A673 (cell line): Measurements from ENCODE around the gene TLE4. TPM values are rescaled to one million over a fixed set of nuclear protein-coding genes. Genes with fewer than 3 reads are reported as not detected.
A peak's percentile ranks its signal among the peaks of the same experiment; 100 is the strongest.

Experiments
- BruUV-seq: library from RNA; stranded (reverse); fragments of 400-500 nt; replicated peaks from 2 replicates; lab custom pipeline; 2021; lab: Mats Ljungman, UMichigan
- CTCF ChIA-PET: fragments of 300-600 bp; sonication (Branson Sonifier 250); formaldehyde crosslinking; loops from one replicate; lab custom pipeline; 2022; ENCODE audit warnings: antibody characterized with exemption; lab: Charles Lee
- POLR2A ChIA-PET: fragments of 300-600 bp; sonication (Branson Sonifier 250); formaldehyde crosslinking; loops from one replicate; lab custom pipeline; 2022; ENCODE audit warnings: antibody characterized with exemption; ENCODE audit not compliant: low non-redundant PET; lab: Charles Lee
- DNase-seq: peaks from one replicate; pipeline ENCODE4 v3.0.0-alpha.2; 2015; ENCODE audit warnings: low spot score
- H3K27ac ChIP-seq: fragments of 200-600 bp; sonication (generic); 2 replicates; pipeline ENCODE4 v1.5.1; 2016; ENCODE audit warnings: mixed run types, low read depth, mild to moderate bottlenecking, mixed read lengths, antibody characterized with exemption, low read length; ENCODE audit not compliant: poor library complexity, severe bottlenecking
- H3K27me3 ChIP-seq: fragments of 200-600 bp; sonication (generic); replicated peaks from 2 replicates; pipeline ENCODE4 v1.6.1; 2017; ENCODE audit warnings: mixed run types, low read depth, mild to moderate bottlenecking, mixed read lengths, antibody characterized with exemption, low read length; ENCODE audit not compliant: insufficient read depth, poor library complexity
- H3K36me3 ChIP-seq: fragments of 200-600 bp; sonication (generic); 2 replicates; pipeline ENCODE4 v1.6.1; 2016; ENCODE audit warnings: mixed run types, mild to moderate bottlenecking, mixed read lengths, antibody characterized with exemption, low read length; ENCODE audit not compliant: insufficient read depth, poor library complexity, severe bottlenecking
- H3K4me1 ChIP-seq: fragments of 200-600 bp; sonication (generic); 2 replicates; pipeline ENCODE4 v1.6.1; 2017; ENCODE audit warnings: mixed run types, mild to moderate bottlenecking, mixed read lengths, antibody characterized with exemption, low read length; ENCODE audit not compliant: insufficient read depth, poor library complexity, severe bottlenecking
- H3K4me3 ChIP-seq: fragments of 200-600 bp; sonication (generic); 2 replicates; pipeline ENCODE4 v1.5.1; 2016; ENCODE audit warnings: low read depth, mixed run types, mild to moderate bottlenecking, mixed read lengths, low read length; ENCODE audit not compliant: poor library complexity, severe bottlenecking
- H3K9me3 ChIP-seq: fragments of 200-600 bp; sonication (generic); 2 replicates; pipeline ENCODE4 v1.6.1; 2016; ENCODE audit warnings: mixed run types, low read depth, mild to moderate bottlenecking, mixed read lengths, antibody characterized with exemption, low read length; ENCODE audit not compliant: poor library complexity, severe bottlenecking
- EZH2 ChIP-seq: fragments of 200-600 bp; sonication (generic); IDR thresholded peaks from 2 replicates; pipeline ENCODE4 v1.6.1; 2017; ENCODE audit warnings: borderline replicate concordance, low read depth, mild to moderate bottlenecking, mixed read lengths, antibody characterized with exemption, low read length; ENCODE audit not compliant: poor library complexity, severe bottlenecking
- intact Hi-C: fragments of 100-400 bp; cut with micrococcal nuclease; formaldehyde crosslinking; loops from one replicate; pipeline ENCODE4 v1.10.0; 2022; ENCODE audit not compliant: unreplicated experiment
- total RNA-seq: library from RNA; stranded (reverse); gene quantifications from 2 replicates; pipeline ENCODE4 v1.2.3, GENCODE V29; 2021
- TF ChIP-seq, protein P1 (sequence below): fragments of 300-800, 200-600 bp; sonication (generic); conservative IDR thresholded peaks from 2 replicates; pipeline ENCODE4 v1.5.1; 2017; ENCODE audit warnings: low read depth, mild to moderate bottlenecking, antibody characterized with exemption, low read length, moderate library complexity, mixed read lengths

TLE4 gene
- total RNA-seq, 1 experiment from 2014 or later: 21.3 TPM

DNA sequence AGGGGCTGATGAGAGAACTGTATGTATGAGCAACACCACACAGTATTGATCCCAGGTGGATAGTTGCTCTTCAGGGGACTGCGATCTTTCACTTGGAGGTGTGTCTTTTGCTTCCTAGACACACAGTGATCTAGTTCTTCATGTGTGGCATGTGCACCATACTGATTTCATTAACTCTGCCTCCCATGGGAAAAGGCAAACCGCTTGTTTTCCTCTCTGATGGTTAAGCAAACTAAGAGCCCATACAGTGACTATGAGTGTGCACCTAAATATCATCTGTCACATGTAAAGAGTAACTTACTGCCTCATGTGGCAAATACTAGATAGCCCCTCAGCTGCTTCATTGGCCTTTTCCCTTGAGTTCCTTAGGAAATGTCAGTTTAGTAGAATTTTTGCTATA, 147.3 kb downstream of the TLE4 start:
- ChIA-PET CTCF (no interaction called here), POLR2A (no interaction called here)
- peak; percentile 25 for DNase-seq
- TF ChIP-seq, protein P1, sequence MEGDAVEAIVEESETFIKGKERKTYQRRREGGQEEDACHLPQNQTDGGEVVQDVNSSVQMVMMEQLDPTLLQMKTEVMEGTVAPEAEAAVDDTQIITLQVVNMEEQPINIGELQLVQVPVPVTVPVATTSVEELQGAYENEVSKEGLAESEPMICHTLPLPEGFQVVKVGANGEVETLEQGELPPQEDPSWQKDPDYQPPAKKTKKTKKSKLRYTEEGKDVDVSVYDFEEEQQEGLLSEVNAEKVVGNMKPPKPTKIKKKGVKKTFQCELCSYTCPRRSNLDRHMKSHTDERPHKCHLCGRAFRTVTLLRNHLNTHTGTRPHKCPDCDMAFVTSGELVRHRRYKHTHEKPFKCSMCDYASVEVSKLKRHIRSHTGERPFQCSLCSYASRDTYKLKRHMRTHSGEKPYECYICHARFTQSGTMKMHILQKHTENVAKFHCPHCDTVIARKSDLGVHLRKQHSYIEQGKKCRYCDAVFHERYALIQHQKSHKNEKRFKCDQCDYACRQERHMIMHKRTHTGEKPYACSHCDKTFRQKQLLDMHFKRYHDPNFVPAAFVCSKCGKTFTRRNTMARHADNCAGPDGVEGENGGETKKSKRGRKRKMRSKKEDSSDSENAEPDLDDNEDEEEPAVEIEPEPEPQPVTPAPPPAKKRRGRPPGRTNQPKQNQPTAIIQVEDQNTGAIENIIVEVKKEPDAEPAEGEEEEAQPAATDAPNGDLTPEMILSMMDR: no peak
- TF ChIP-seq EZH2: no peak
- intact Hi-C loops: no loop called here
- Histone ChIP-seq H3K27me3 (no peaks in the 10 kb centered on the region), H3K9me3 (no peaks in the 10 kb centered on the region), H3K36me3 (no peaks in the 10 kb centered on the region), H3K27ac (no peak overlapping the region), H3K4me1 (peaks cover 11% of the 10 kb centered on the region), H3K4me3 (no peak overlapping the region)
- BruUV-seq: no TSS peak

DNA sequence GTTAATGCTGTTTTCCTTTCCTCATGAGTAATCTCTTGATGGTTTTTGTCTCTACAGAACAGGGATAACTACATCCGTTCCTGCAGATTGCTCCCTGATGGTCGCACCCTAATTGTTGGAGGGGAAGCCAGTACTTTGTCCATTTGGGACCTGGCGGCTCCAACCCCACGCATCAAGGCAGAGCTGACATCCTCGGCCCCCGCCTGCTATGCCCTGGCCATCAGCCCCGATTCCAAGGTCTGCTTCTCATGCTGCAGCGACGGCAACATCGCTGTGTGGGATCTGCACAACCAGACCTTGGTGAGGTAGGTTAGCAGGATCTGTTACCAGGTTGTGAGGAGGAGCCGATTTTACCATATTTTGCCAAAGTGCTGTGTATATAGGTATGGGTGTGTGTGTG, 148.2 kb downstream of the TLE4 start:
- H3K4me1 ChIP-seq: peaks cover 11% of the 10 kb centered on the region
- peak; percentile 25 for DNase-seq
- ChIA-PET POLR2A (no interaction called here), CTCF (no interaction called here)
- no peaks in the 10 kb centered on the region for H3K9me3 ChIP-seq
- TF ChIP-seq EZH2: no peak
- TF ChIP-seq, protein P1: no peak
- H3K4me3 ChIP-seq: no peak overlapping the region
- no peak overlapping the region for H3K27ac ChIP-seq
- no peaks in the 10 kb centered on the region for H3K27me3 ChIP-seq
- no TSS peak for BruUV-seq
- intact Hi-C loops: no loop called here
- no peaks in the 10 kb centered on the region for H3K36me3 ChIP-seq

DNA sequence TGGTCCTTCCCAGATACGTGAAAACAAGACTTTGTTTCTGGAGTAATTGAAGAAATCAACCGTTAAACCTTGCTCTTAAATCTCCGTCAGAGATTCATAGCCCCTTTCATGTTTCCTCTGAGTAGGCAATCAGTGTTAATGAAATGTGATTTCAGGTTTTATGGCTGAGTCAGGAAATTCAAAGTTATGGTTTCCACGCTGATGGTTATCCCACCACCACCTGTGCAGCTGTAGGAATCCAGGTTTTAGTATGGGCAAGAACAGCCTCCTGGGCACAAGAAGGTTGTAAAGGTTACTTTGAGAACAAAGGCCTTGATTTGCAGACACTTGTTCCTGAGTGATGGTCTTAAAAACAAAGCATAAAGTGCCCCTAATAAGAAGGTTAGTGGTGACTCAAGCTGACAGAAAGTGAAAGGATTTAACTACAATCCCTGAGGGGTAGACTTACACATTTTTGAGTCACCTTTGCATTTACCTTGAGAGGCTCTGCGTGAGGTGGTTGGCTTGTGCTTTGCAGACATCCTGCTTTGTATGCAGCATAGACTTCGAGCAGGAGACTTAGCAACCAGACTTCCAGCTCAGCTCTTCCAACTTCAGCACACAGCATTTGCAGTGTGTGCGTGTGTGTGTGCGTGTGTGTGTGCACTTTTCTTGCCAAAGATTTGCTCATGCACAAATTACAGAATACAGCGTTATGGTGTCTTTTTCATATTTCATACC, 159.6 kb downstream of the TLE4 start:
- Histone ChIP-seq H3K36me3 (no peaks in the 10 kb centered on the region), H3K27me3 (no peaks in the 10 kb centered on the region), H3K4me3 (no peak overlapping the region), H3K9me3 (no peaks in the 10 kb centered on the region), H3K4me1 (peaks cover 5% of the 10 kb centered on the region), H3K27ac (no peak overlapping the region)
- intact Hi-C loops: no loop called here
- TF ChIP-seq EZH2: no peak
- TF ChIP-seq, protein P1: no peak
- DNase-seq: no peak
- ChIA-PET CTCF (no interaction called here), POLR2A (no interaction called here)
- no TSS peak for BruUV-seq
